Gastroesophageal sphincter (tissue), 4 donors: ENCODE measurements around the gene CACNA1I. TPM values are rescaled to one million over a fixed set of nuclear protein-coding genes. Genes with fewer than 3 reads are reported as not detected.

Source experiments
- ATAC-seq: fragments of 150-250 bp; one replicate; pipeline ENCODE4 v1.9.1; 2016; ENCODE audit warnings: mild to moderate bottlenecking, moderate library complexity
- H3K27ac ChIP-seq, 4 donors: fragments of 200-600 bp; sonication (generic) in 3 of 4; 1 replicate in 3 of 4; 2 replicates in 1 of 4; pipeline ENCODE4 v1.5.1; 2016 to 2019
- H3K27me3 ChIP-seq: fragments of 200-600 bp; sonication (generic); one replicate; pipeline ENCODE4 v1.5.1; 2019
- H3K36me3 ChIP-seq, 2 donors: fragments of 200-600 bp; sonication (generic); one replicate each; pipeline ENCODE4 v1.5.1; 2019; ENCODE audit warnings: control low read depth in 1 of 2
- H3K4me1 ChIP-seq, 3 donors: fragments of 200-600 bp; sonication (generic); 1 replicate in 2 of 3; 2 replicates in 1 of 3; pipeline ENCODE4 v1.5.1; 2016 to 2019; ENCODE audit warnings: control low read depth in 2 of 3
- H3K4me3 ChIP-seq, 2 donors: fragments of 200-600 bp; sonication (generic); one replicate each; pipeline ENCODE4 v1.5.1; 2019; ENCODE audit warnings: mild to moderate bottlenecking in 1 of 2, moderate library complexity in 1 of 2
- H3K9me3 ChIP-seq, 3 donors: fragments of 200-600 bp; sonication (generic); one replicate each; pipeline ENCODE4 v1.5.1; 2017 to 2019; ENCODE audit warnings: control low read depth in 2 of 3
- CTCF ChIP-seq, 4 experiments: fragments of 200-600 bp in 2 of 4; fragments of 450-650 bp in 2 of 4; sonication (generic) in 1 of 4; IDR thresholded peaks; one replicate each; pipeline ENCODE4 v1.5.1; 2017 to 2019; ENCODE audit warnings: antibody characterized with exemption in 4 of 4, mild to moderate bottlenecking in 2 of 4, moderate library complexity in 2 of 4
- EP300 ChIP-seq: sonication (generic); formaldehyde crosslinking; IDR thresholded peaks from one replicate; pipeline ENCODE4 v1.6.1; 2017; ENCODE audit warnings: antibody characterized with exemption, mild to moderate bottlenecking
- POLR2A ChIP-seq, 2 donors: fragments of 450-650 bp; IDR thresholded peaks; one replicate each; pipeline ENCODE4 v1.6.1; 2017; ENCODE audit warnings: antibody characterized with exemption in 2 of 2, mild to moderate bottlenecking in 2 of 2, moderate library complexity in 1 of 2
- POLR2AphosphoS5 ChIP-seq: sonication (generic); formaldehyde crosslinking; IDR thresholded peaks from one replicate; pipeline ENCODE4 v1.6.1; 2017; ENCODE audit warnings: antibody characterized with exemption
- WGBS, 2 donors: methylation state at CpG; one replicate each; pipeline ENCODE4 v1.1.5; 2018; ENCODE audit warnings: low coverage in 1 of 2; 5-methylcytosine and 5-hydroxymethylcytosine counted together
- total RNA-seq, 4 donors: library from RNA; depleted of rRNA; stranded (reverse); fragments of >200 nt; gene quantifications; one replicate each; pipeline ENCODE4 v1.1.0, GENCODE V29; 2016

The CACNA1I gene
- total RNA-seq, 4 donors from 2014 or later = 0.04 to 0.54 (median 0.11) TPM

- Histone ChIP-seq H3K4me3 (no peak overlapping the region), H3K27me3 (no peaks in the 10 kb centered on the region), H3K36me3 (peaks cover 0 to 3% of the 10 kb centered on the region in 2 donors), H3K4me1 (peaks cover 2 to 32% (median 22%) of the 10 kb centered on the region in 3 donors), H3K27ac (no peak overlapping the region), H3K9me3 (no peaks in the 10 kb centered on the region)
- no peak for ATAC-seq
- no CpG with 5 or more reads among the region's 13 CpGs for WGBS, 2 donors
- TF ChIP-seq POLR2A (IDR thresholded peaks at IDR 0.05) (no peak), POLR2AphosphoS5 (no peak), CTCF (IDR thresholded peaks at IDR 0.05) (no peak), EP300 (no peak)
Observed at GRCh38 chr22:39535357-39535725, 35.2 kb upstream of the CACNA1I start.

GRCh38 chr22:39535831-39536449 lies 34.6 kb upstream of the CACNA1I start:
- peaks cover 2 to 26% (median 16%) of the 10 kb centered on the region in 3 donors for H3K4me1 ChIP-seq
- no peak overlapping the region for H3K27ac ChIP-seq
- H3K27me3 ChIP-seq = no peaks in the 10 kb centered on the region
- 83 to 94% methylated on average over 3 to 7 of the region's 15 CpGs for WGBS, 2 donors
- H3K4me3 ChIP-seq = no peak overlapping the region
- H3K36me3 ChIP-seq = no peaks in the 10 kb centered on the region
- H3K9me3 ChIP-seq = no peaks in the 10 kb centered on the region
- TF ChIP-seq CTCF (IDR thresholded peaks at IDR 0.05) (no peak), POLR2AphosphoS5 (no peak), POLR2A (IDR thresholded peaks at IDR 0.05) (no peak), EP300 (no peak)
- ATAC-seq = no peak

- Histone ChIP-seq H3K27ac (no peak overlapping the region), H3K9me3 (no peaks in the 10 kb centered on the region), H3K4me3 (no peak overlapping the region), H3K27me3 (peaks cover 4% of the 10 kb centered on the region), H3K36me3 (no peaks in the 10 kb centered on the region), H3K4me1 (peaks cover 0 to 19% (median 8%) of the 10 kb centered on the region in 3 donors)
- WGBS, 2 donors = 70% methylated on average over 4 of the region's 8 CpGs; no CpG with 5 or more reads in 1 of the 2 donors
- no peak for TF ChIP-seq EP300
- no peak for TF ChIP-seq POLR2A (IDR thresholded peaks at IDR 0.05)
- no peak for TF ChIP-seq POLR2AphosphoS5
- TF ChIP-seq CTCF (IDR thresholded peaks at IDR 0.05) = no peak
- ATAC-seq = no peak
Observed at GRCh38 chr22:39536711-39537110, 33.8 kb upstream of the CACNA1I start.

GRCh38 chr22:39537975-39538374 lies 32.6 kb upstream of the CACNA1I start:
- WGBS, 2 donors = 24 to 33% methylated on average over 1 to 2 of the region's 2 CpGs
- TF ChIP-seq EP300 (no peak), POLR2AphosphoS5 (no peak)
- H3K9me3 ChIP-seq = no peaks in the 10 kb centered on the region
- no peak for ATAC-seq
- no peak overlapping the region for H3K27ac ChIP-seq
- peaks cover 0 to 14% (median 5%) of the 10 kb centered on the region in 3 donors for H3K4me1 ChIP-seq
- peaks cover 17% of the 10 kb centered on the region for H3K27me3 ChIP-seq
- no peak overlapping the region for H3K4me3 ChIP-seq
- no peaks in the 10 kb centered on the region for H3K36me3 ChIP-seq

GRCh38 chr22:39543095-39543494 lies 27.5 kb upstream of the CACNA1I start:
- peaks cover 61% of the 10 kb centered on the region for H3K27me3 ChIP-seq
- 0 to 15% methylated on average over 9 to 11 of the region's 11 CpGs for WGBS, 2 donors
- no peak for TF ChIP-seq POLR2AphosphoS5
- no peak for TF ChIP-seq CTCF (IDR thresholded peaks at IDR 0.05)
- TF ChIP-seq EP300 = no peak
- no peak for ATAC-seq
- H3K27ac ChIP-seq = no peak overlapping the region
- H3K4me3 ChIP-seq = no peak overlapping the region
- peaks cover 0 to 5% (median 0%) of the 10 kb centered on the region in 3 donors for H3K4me1 ChIP-seq
- H3K9me3 ChIP-seq = no peaks in the 10 kb centered on the region
- H3K36me3 ChIP-seq = no peaks in the 10 kb centered on the region
